Cortex of kidney (tissue), 1 donor: ENCODE measurements around the gene KRTAP5-6.

ENCODE experiments used
- DNase-seq: peaks from one replicate; lab custom pipeline; 2025; lab: John Stamatoyannopoulos, UW

The KRTAP5-6 gene

DNA sequence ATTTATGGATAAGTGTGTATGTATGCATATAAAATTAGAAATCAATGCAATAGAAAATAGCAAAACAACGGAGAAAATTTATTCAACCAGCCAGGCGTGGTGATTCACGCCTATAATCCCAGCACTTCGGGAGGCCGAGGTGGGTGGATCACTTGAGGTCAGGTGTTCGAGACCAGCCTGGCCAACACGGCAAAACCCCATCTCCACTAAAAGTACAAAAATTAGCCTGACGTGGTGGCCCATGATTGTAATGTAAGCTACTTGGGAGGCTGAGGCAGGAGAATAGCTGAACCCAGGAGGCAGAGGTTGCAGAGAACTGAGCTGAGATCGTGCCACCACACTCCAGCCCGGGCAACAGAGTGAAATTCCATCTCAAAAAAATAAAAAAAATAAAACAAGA is 5.5 kb downstream of the KRTAP5-6 start:
- no peak for DNase-seq

GRCh38 chr11:1703146-1703545 is 6.2 kb downstream of the KRTAP5-6 start:
- DNase-seq: no peak

GRCh38 chr11:1705126-1706052 is 8.4 kb downstream of the KRTAP5-6 start:
- no peak for DNase-seq

DNA sequence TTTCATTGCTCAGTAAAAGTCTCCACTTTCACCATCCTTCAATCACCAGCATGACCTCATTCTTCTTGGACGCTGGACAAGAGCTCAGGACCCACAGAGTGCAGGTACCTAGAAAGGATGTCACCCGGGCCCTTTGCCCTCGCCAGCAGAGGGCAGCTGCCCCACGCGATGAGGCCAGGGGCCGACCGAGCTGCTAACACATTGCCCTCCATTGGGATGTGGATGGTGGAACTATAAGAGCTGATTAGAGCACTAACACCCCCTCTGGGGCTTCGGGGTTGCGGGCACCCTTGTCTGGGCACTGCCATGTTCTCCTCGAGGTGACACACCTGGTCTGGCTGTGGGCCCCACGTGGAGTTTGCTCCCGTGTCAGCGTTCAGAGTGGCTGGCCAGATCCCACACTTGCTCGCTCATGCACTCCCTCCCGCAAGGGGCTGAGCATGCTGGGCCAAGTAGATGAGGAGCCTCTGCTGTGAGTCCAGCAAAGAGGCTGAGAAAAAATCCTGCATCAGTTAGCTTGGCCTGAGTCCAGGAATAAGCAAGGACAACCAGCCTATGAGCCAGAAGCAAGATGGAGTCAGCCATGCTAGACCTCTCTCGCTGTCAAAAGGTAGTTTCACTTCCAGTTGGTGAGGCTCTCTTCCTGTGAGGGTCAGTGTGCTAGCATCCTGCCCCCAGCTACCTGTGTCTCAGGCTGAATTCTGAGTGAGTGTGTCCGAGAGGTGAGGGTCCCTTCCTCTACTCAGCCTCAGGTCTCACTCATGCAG is 9.8 kb downstream of the KRTAP5-6 start:
- no peak for DNase-seq

- no peak for DNase-seq
These were observed 10.8 kb downstream of the KRTAP5-6 start for GRCh38 chr11:1707751-1708150.

GRCh38 chr11:1708716-1709115 is 11.7 kb downstream of the KRTAP5-6 start:
- DNase-seq: no peak

DNA sequence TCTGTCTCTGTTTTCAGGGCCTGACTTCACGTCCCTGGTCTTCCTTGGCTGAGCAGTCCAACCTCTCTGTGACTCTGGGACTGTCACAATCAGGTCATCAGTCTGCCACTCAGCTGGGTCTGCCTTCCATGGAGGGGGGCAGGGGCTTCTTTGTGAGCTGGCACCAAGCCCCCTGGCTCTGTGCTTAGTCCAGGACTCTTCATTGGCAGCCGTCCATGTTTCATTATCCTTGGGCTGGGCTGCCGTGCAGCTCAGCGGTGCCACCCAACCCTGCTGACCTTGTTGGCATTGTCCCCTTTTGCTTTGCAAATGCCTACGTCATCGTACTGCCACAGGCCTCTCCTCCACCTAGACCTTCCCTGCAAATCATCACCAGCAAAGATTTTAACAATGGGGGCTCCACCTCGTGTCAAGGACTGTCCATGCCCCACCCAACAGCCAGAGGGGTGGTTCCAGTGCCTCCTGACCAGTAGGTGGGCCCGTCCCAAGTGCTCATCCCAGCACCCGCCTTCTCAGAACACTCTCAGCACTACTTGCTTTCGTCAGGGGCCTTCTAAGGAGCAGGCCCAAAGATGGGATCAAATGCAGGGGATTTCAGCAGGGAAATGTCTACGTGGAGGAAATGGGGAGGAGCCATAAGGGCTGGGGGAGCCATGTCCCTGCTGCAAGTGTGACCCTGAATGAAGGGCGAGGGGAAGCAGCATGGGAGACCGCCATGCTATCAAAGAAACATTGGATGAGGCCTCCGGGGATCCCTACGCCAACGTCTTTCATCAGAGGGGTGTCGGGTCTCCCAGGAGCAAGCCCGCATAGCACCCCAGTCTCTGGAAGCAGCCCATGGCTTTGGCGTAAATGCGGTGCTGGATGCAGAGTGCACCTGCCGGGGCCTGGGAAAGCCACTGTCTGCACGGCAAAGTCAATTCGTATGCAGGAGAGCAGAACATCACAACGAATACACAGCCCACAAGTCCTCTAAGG is 18.2 kb downstream of the KRTAP5-6 start:
- DNase-seq: no peak

DNA sequence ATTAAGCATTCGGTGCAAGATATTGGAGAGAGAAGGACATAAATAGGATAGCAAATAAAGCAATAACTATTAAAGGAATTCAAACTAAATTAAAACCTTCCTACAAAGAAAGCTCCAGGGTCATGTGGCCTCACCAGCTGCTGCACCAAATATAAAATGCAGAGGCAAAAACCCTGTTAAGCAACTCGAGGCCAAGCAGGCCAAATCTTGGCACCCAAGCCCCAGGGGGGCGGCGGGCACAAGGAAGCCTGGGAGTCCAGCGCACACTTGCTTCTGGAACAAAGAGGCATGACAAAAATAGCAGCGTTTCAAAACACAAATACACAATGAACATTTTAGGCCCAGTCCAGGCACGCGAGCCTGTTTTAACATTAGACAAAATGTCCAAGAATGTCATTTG is 20.8 kb downstream of the KRTAP5-6 start:
- no peak for DNase-seq

- DNase-seq: no peak
These were observed 21.3 kb downstream of the KRTAP5-6 start for GRCh38 chr11:1718326-1718725.

DNA sequence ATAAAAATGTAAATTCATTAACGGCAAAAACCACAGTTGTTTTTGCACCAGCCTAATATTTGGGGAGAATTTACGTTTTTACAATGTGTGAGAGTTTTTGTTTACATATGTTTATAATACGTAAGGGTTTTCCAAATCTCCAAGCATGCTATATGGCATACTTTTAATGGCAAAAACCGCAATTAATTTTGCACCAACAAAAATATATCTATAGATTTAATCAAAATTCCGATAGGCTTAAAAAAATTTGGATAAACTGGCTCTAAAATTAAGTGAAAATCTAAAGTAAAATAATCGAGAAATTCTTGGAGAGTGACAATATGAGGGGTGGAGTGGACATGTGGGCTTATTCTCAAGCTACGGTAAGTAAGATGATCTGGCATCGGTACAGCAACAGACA is 22.8 kb downstream of the KRTAP5-6 start:
- DNase-seq: no peak

- DNase-seq: no peak
These were observed 30.2 kb downstream of the KRTAP5-6 start for GRCh38 chr11:1727096-1727690.

DNA sequence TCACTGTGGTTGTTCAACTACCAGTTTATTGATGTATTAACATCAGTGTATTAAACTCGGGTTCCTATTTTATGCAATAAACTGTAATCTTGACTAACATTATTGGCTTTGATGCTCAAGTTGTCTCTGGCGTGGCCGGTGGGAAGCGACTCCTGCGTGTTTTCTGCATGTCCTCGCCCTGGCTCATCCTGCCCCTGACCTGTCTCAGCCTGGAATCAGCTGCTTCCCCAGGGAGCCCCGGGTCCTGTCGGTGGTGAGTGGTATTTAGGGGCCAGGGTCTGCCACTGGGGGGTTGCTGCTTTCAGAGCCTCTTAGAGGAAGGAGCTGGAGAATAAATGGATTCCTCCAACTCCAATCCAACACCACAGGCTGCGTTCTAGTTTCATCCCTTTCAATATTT is 30.9 kb downstream of the KRTAP5-6 start:
- DNase-seq: no peak

DNA sequence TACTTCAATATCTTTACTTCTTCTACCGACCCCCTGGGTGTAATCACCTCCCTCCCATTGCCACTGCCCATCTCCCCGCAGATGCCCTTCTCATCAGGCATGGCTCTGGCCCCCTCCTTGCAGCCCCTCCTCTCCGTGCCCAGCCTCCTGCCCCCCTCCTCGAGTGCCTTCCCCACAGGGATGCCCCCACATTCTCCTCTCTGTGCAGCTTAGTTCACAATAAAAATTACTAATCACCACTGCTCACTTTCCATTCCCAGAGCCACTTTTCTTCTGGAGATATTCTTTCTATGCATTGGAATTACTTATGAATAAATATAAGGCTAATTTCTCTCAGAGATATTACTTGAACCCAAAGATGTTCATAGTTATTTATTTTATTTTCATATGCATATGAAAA is 31.3 kb downstream of the KRTAP5-6 start:
- DNase-seq: no peak

GRCh38 chr11:1728931-1729691 is 32.1 kb downstream of the KRTAP5-6 start:
- no peak for DNase-seq

DNA sequence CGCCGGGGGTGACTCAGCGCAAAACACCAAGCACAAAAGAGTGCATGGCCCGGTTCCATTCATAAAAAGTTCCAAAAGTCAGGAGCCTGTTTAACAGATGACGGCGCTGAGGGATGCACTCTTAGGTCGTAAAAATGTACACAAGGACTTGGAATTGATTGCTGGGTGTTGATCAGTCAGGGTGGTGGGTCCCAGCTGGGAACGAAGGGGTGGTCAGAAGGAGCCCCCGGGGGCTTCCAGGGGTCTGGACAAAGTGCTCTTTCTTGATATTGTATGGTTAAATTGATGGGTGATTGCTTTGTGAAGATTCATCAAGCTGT is 32.7 kb downstream of the KRTAP5-6 start:
- no peak for DNase-seq

DNA sequence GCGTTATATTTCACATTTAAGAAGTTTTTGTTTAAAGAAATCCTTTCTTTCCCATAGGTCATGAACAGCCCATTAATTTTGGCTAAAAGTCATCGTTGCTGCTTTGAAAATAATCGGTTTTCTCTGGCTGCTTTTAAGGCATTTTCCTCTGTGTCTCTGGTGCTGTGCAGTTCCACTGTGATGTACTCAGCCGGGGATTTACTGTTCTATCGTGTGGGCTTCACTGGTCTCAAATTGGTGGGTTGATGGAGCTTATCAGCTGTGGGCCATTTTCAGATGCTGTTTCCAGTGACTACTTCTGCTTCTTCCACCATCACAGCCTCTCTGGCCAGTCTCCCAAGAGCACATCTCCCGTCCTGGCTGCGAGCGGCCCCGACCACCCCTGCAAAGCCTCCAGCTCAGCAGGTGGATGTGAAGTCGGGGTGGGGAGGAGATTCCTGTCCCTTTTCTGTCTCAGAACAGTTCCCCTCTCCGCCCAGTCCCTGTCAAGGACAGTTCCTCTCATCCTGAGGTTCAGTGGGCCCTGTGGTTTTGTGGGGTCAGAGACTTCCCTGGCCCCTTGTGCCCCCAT is 33.1 kb downstream of the KRTAP5-6 start:
- DNase-seq: no peak

GRCh38 chr11:1731451-1732059 is 34.6 kb downstream of the KRTAP5-6 start:
- no peak for DNase-seq

GRCh38 chr11:1732418-1733008 is 35.5 kb downstream of the KRTAP5-6 start:
- DNase-seq: no peak

- no peak for DNase-seq
These were observed 36.2 kb downstream of the KRTAP5-6 start for GRCh38 chr11:1733009-1733715.
